GM21515 (cell line): Measurements from ENCODE around the gene SLC16A12.
"Not testable (repeated sequence)": the region's sequence is repeated elsewhere in the genome, so short reads cannot be mapped to it uniquely, and the experiment has no call there.

Source experiments
- ATAC-seq: cut with Tn5 transposase; IDR thresholded peaks from one replicate; pipeline ENCODE4 v1.9.1; 2021; ENCODE audit not compliant: unreplicated experiment

Gene SLC16A12

DNA sequence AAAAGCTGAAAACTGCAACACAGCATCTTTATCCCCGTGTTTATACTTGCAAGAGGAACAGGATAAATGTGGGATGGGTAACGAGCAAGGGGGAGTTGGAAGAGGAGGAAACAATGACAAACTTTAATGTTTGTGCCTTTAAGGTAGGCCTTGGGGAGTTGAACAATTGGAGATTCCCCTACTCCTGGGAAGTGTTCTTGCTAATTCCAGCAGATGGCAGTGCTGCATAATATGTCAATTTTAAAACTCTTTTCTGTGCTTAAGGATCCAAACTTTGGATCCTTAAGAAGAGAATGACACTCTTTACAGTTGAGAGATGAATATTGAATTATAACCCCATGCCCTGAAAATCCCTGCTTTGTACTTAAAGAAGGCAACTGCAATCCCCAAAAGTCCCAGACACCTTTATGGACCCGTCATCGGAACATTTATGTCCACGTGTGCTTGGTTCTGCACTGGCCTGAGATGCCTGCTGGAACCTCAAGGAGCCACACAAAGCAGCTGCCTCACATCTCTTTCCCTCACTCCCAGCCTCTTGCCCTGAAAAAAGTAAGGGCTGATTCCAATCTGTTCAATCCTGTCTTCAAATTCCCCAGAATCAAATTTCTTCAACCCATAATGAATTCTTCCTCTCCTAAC, 109.0 kb downstream of the SLC16A12 start:
- ATAC-seq = no peak

DNA sequence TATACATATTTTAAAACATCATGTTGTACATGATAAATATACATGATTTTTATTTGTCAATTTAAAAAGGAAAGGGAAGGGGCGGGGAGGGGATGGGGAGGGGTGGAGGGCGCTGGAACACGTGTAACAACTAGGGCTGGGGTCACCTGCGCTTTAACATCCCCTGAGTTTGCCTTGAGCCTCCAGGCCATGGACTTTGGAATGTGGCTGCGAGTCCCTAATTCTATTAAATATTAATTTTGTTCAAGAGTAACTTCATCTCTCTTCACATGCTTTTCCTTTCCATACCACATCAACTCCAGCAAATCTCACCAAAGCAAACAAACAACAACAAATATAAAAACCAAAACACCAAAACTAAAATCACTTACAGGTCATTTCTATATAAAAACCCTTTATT, 110.4 kb downstream of the SLC16A12 start:
- no peak for ATAC-seq

DNA sequence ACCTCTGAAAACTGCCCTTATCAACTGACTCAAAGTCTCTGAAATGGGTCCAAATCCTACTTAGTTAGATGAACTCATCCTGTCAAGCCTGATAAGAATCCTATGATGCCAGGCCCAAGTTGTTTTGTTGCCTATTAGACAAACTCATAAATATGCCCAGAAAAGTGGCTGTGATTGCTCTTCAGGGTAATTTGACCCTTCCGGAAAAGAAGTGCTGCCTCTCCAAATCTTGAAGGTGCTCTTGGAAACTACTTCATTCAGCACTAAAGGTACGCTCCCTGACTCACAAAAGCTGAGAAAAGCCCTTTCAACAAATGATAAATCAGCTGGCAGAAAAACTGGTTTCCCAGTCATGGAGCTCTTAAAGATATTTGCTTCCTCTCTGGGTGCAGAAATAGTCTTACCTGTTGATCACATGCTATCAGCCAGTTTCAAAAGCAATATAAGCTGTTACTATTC, 114.3 kb downstream of the SLC16A12 start:
- no peak for ATAC-seq

DNA sequence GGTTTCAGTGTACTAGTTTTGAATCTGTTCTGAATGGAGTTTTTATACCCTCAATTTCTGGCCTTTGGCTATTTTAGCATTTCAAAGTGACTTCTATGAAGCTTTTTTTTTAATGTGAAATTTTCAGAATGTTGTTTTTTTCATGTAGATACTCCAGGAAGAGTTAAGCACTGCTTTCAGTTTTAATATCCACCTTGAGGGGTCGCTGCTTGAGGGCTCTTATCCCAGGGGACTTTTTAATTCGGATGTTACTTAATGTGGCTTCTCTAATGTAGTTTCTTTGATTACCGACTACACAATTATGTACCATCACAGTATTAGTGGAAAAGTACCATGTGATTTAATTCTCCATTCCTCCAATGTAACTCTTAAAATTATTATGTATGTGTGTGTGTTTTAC, 115.8 kb downstream of the SLC16A12 start:
- ATAC-seq = no peak

DNA sequence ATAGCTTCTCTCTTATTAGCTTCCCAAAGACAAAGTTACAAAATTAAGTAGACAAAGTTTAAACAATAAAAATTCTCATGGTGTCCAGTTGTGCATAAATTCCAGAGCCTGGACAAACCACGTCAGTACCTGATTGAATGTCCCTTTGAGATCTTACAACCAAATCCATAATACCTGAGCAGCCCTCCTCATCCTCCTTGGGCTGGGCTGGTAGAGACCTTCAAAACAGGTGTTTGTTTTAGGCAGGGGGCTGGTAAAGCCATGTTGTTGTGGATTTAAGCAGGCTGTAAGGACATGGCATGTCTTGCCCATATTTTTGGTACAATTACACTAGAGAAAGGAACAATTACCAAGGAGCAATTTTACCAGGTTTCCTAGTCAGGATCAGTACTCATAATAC, 118.9 kb downstream of the SLC16A12 start:
- no peak for ATAC-seq

DNA sequence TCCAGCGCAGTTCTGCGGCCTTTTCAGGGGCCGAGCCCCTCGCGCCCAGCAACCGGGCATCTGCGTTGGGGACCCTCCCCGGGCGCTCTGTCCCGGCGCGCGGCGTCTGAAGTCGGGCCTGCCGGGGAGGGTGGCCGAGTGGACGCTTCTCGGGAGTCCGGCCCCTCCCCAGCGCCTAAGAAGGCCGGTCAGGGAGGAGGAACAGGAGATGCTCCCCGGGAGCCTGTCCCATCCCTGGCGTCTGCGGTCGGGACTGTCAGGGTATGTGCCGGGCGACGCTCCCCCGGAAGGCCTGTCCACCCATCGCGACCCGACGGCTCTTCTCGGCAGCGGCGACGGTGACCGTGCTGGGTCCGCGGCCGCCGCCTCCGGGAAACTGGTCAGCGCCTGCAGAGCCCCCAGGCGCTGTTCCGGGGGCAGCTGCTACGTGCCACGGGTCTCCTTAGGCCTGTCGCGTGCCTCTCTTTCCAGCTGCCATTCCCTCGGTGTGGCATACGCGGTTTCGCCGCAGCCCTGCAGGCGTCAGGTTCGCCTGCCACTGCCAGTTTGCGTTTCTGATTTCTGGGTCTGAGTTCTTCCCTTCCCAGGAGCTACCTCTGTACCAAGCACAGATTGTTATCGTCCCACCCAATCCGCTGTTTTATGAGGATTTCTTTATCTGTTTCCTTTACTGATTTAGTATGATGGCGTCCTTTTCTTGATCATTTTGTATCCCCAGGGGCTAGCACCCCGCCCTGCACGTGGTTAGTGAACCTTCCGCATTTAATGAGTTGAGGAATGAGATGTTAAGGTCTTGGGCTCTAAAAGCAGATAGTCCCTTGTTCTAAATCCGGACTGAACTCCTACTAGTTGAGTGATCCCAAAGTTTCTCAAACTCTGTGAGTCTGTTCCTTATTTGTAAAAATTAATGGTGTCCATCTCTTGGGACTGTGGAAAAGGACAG, 120.2 kb downstream of the SLC16A12 start:
- ATAC-seq = peak; percentile 35

DNA sequence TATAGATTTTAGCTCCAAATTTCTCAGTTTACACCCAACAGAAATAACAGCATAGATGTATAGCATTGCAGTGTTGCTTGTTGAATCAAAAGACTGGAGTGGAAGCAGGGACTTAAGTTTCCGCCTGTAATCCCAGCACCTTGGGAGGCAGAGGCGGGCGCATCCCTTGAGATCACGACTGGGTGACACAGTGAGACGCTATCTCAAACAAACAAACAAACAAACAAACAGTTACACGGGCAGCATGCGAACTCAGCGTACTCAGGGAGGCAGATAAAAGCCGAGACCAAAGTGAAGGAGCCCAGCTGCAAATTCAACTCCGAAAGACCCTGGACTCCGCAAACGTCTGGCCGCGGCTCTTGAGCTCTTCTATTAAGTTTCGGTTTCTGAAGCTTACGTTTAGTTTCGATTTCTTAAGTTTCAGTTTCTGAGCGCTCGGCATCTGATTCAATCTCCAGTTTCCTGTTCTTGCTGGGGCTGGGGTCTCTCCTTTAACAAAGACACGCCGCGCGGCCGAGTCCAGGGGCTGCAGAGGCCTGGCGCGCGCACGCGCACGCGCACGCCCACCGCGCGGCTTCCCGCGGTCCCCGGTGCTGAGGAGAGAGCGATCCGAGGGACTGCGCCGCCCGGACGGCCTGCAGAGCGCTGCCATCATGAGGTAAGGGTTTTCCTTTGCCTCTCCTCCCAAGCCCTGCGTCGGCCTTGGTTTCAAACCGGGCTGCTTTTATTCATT, 121.1 kb downstream of the SLC16A12 start, which contains the start of gene IFIT5:
Gene IFIT5, plus strand, starts transcription at position 423 of the 733 bp plus-strand sequence. Its CDS starts 231 bp downstream, at position 654.
- ATAC-seq = peak; percentile 82

DNA sequence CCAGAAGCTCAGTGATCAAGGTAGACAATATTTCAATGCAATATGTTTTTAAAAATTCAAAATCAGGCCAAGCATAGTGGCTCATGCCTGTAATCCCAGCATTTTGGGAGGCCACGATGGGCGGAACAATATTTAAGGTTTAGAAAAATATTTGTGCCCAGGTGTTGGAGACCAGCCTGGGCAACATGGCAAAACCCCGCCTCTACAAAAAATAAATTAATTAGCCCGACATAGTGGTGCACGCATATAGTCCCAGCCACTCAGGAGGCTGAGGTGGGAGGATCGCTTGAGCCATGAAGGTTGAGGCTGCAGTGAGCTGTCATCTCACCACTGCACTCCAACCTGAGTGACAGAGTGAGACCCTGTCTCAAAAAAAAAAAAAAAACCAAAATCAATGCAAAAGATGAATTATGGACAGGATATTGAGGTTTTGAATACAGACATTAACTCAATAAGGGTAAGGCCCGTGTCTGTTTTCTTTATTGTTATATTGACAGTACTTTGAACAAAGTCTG, 121.9 kb downstream of the SLC16A12 start:
- no peak for ATAC-seq

DNA sequence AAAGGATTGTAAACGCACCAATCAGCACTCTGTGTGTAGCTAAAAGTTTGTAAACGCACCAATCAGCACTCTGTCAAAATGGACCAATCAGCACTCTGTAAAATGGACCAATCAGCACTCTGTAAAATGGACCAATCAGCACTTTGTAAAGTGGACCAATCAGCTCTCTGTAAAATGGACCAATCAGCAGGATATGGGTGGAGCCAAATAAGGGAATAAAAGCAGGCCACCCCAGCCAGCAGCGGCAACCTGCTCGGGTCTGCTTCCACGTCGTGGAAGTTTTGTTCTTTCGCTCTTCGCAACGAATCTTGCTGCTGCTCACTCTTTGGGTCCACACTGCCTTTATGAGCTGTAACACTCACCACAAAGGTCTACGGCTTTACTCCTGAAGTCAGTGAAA, 123.1 kb downstream of the SLC16A12 start:
- ATAC-seq = not testable (repeated sequence)

DNA sequence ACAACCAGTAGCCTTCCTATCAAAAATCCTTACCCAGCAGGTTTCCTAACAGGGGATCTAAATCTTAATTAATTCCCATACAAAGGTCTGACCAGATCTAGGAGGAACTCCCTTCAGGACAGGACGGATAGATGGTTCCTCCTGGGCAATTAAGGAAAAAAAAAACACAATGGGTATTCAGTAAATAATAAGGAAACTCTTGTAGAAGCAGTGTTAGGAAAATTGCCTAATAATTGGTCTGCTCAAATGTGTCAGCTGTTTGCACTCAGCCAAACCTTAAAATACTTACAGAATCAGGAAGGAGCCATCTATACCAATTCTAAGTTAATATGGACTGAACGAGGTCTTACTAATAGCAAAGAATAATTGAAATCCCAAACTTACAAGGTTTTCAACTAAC, 124.3 kb downstream of the SLC16A12 start:
- ATAC-seq = not testable (repeated sequence)

DNA sequence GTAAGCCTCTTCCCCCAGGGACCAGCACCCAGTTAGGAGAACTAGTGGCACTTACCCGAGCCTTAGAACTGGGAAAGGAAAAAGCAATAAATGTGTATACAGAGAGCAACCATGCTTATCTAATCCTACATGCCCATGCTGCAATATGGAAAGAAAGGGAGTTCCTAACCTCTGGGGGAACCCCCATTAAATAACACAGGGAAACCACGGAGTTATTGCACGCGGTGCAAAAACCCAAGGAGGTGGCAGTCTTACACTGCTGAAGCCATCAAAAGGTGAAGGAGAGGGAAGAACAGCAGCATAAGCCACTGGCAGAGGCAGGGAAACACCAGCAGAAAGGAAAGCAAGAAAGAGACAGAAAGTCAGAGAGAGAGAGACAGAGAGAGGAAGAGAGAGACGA, 124.8 kb downstream of the SLC16A12 start:
- not testable (repeated sequence) for ATAC-seq

DNA sequence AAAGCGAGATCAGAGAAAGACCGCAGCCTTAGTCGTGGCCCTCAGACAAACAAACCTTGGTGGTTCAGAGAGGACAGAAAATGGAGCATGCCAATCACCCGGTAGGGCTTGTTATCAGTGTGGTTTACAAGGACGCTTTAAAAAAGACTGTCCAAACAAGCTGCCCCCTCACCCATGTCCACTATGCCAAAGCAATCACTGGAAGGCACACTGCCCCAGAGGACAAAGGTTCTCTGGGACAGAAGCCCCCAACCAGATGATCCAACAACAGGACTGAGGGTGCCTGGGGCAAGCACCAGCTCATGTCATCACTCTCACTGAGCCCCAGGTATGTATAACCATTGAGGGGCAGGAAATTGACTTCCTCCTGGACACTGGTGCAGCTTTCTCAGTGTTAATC, 126.1 kb downstream of the SLC16A12 start:
- ATAC-seq = not testable (repeated sequence)

DNA sequence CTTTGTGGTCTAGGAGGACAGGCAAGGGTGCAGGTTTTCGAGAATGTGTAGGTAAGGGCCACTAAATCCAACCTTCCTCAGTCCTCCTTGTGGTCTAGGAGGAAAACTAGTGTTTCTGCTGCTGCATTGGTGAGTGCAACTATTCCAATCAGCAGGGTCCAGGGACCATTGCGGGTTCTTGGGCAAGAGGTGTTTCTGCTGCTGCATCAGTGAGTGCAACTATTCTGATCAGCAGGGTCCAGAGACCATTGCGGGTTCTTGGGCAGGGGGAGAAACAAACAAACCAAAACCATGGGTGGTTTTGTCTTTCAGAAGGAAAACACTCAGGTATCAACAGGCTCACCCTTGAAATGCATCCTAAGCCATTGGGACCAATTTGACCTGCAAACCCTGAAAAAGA, 127.6 kb downstream of the SLC16A12 start:
- not testable (repeated sequence) for ATAC-seq

DNA sequence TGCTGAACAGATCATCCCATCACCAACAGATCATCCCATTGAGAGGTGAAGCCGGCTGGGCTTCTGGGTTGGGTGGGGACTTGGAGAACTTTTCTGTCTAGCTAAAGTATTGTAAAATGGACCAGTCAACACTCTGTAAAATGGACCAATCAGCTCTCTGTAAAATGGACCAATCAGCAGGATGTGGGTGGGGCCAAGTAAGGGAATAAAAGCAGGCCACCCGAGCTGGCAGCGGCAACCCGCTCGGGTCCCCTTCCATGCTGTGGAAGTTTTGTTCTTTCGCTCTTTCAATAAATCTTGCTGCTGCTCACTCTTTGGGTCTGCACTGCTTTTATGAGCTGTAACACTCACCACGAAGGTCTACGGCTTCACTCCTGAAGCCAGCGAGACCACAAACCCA, 129.2 kb downstream of the SLC16A12 start:
- ATAC-seq = not testable (repeated sequence)

DNA sequence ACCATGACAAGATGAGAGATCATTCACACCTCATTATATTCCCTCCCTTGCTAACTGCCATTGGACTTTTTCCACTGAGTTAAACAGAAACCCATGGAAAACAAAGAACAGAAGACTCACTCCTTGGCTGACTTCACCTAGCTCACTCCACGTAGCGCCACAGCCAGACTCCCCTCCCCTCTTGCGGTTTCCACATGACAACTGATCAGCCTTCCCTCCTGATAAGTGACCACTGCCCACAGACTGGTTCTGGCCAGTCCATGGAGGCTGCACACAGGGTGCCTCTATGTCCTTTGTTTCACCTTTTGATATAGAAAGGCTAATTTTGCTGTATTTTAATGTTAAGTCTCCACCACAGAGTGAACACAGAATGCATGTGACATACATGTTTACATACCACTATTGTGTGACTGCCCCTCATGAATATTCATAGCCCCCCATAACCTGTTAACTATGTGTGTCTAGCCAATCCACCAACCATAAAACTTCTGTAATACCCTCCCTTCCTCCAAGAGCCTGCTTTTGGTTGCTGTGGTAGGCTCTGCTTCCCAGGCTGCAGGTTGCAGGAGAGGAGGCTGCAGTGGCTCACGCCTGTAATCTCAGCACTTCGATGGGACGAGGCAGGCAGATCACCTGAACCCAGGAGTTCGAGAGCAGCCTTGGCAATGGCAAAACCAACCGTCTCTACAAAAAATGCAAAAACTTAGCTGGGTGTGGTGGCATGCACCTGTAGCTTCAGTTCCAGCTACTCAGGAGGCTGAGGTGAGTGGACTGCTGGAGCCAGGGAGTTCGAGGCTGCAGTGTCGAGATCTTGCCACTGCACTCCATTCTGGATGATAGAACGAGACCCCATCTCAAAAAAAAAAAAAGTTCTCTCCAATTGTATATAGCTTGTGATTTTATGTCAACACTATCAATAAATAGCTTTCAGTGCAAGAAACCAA, 131.0 kb downstream of the SLC16A12 start:
- no peak for ATAC-seq

DNA sequence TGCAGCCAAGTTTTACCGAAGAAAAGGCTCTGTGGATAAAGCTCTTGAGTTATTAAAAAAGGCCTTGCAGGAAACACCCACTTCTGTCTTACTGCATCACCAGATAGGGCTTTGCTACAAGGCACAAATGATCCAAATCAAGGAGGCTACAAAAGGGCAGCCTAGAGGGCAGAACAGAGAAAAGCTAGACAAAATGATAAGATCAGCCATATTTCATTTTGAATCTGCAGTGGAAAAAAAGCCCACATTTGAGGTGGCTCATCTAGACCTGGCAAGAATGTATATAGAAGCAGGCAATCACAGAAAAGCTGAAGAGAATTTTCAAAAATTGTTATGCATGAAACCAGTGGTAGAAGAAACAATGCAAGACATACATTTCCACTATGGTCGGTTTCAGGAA, 132.4 kb downstream of the SLC16A12 start:
- ATAC-seq = no peak

DNA sequence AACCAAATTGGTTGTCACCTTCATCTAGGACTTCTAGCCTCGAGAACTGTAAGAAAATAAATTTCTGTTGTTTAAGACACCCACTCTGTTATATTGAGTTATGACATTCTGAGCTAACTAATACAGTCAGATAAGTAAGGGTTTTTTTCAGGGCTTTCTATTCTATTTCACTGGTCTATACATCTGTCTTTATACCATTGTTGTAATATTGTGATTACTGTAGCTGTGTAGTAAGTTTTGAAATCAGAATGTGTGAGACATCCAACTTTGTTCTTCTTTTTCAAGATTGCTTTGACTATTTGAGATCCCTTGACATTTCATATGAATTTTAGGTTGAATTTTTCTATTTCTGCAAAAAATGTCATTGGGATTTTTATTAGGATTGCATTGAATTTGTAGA, 135.4 kb downstream of the SLC16A12 start:
- no peak for ATAC-seq

DNA sequence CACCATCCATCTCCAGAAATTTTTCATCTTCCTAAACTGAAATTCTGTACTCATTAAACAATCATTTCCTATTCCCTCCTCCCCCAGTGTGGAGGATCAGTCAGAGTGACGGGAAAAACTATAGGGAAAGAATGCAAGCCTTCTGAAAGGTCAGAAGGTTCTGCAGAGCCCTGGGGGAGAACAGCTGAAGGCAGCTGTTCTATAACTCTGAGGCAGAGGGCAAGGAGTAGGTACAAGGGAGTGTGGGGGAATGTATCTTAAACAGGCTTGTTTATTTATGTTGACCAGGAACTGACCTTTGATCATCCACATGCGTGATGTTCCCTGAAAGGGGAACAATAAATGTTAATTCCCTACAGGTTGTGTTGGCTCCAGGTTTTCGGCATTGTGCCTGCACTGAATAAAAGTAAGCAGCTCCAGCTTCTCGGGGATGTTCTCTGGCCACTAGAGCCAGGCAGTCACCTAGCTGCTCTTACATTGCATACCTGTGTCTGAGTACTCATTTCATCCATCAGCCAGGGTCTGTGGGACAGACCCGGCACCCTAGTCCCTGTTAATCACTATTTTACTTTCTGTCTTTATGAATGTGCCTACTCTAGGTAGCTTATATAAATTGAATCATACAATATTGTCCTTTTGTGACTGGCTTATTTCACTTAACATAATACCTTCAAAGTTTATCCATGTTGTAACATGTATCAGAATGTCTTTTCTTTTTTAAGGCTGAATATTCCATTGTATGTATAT, 137.2 kb downstream of the SLC16A12 start:
- ATAC-seq = no peak

DNA sequence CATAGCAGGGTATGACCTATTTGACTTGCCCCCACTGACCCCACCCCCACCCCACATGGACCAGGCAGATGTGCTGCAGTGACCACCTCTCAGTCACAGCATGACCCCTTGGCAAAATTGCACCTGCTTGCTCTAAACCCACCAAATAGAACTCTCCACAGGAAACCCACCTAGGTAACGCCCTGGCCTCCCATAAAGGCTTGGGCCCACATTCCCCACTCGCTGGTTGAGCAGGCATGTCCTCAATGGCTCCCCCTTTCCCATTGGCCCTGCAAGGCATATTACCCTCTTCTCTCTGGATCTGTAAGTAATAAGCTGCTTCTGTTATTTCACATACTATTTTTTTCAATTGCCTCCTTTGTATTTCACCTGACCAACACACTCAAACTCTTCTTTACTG, 140.3 kb downstream of the SLC16A12 start:
- ATAC-seq = no peak
